GM12878 (cell line): Measurements from ENCODE around the gene FOXD3. TPM values are rescaled to one million over a fixed set of nuclear protein-coding genes. Genes with fewer than 3 reads are reported as not detected.

Experiments
- ATAC-seq: fragments of 200-7000 bp; cut with Tn5 transposase; 3 replicates; pipeline ENCODE4 v1.9.1; 2020; ENCODE audit warnings: mild to moderate bottlenecking, moderate library complexity
- BruUV-seq: library from RNA; stranded (reverse); fragments of 400-500 nt; replicated peaks from 2 replicates; lab custom pipeline; 2021; lab: Mats Ljungman, UMichigan
- CTCF ChIA-PET: fragments of 300-600 bp; sonication (Branson Sonifier 250); formaldehyde crosslinking; extraction: SDS; loops from one replicate; lab custom pipeline; 2021; ENCODE audit warnings: inconsistent platforms; lab: Yijun Ruan, JAX
- POLR2A ChIA-PET: fragments of 350-600 bp; formaldehyde crosslinking; extraction: SDS; loops from one replicate; lab custom pipeline; 2021; ENCODE audit warnings: inconsistent platforms; lab: Charles Lee
- RAD21 ChIA-PET: fragments of 300-600 bp; sonication (Branson Sonifier 250); formaldehyde crosslinking; loops from one replicate; lab custom pipeline; 2023; ENCODE audit warnings: antibody characterized with exemption; ENCODE audit not compliant: unreplicated experiment; lab: Charles Lee
- SMC1A ChIA-PET: fragments of 300-600 bp; sonication (Branson Sonifier 250); formaldehyde crosslinking; loops from one replicate; lab custom pipeline; 2023; ENCODE audit not compliant: unreplicated experiment, uncharacterized antibody; lab: Charles Lee
- DNase-seq: peaks from one replicate; pipeline ENCODE4 v3.0.0-alpha.2; 2011; ENCODE audit warnings: low read depth, low spot score
- FAIRE-seq: peaks from 3 replicates; lab custom pipeline; 2011; peaks lifted over from hg19 to GRCh38; lab: Jason Lieb, UNC
- H2AFZ ChIP-seq: 2 replicates; pipeline ENCODE4 v1.6.0; 2011; ENCODE audit warnings: low read depth, low read length, control low read depth; ENCODE audit not compliant: control insufficient read depth
- H3K27ac ChIP-seq: 2 replicates; pipeline ENCODE4 v1.5.1; 2011; ENCODE audit warnings: control low read depth; ENCODE audit not compliant: control insufficient read depth, insufficient read depth
- H3K27me3 ChIP-seq, 2 experiments: replicated peaks in 1 of 2; 2 replicates each; pipeline versions ENCODE4 v1.6.0 to v1.6.1; 2011; ENCODE audit warnings: low read length in 1 of 2; ENCODE audit not compliant: control insufficient read depth in 2 of 2, insufficient read depth in 2 of 2
- H3K36me3 ChIP-seq, 2 experiments: 2 replicates each; pipeline ENCODE4 v1.5.1; 2011; ENCODE audit warnings: low read length in 1 of 2; ENCODE audit not compliant: control insufficient read depth in 2 of 2, insufficient read depth in 2 of 2
- H3K4me1 ChIP-seq: 2 replicates; pipeline ENCODE4 v1.6.1; 2011; ENCODE audit warnings: mild to moderate bottlenecking, low read length, moderate library complexity, mixed read lengths; ENCODE audit not compliant: control insufficient read depth, insufficient read depth
- H3K4me2 ChIP-seq: 2 replicates; pipeline ENCODE4 v1.6.0; 2011; ENCODE audit warnings: control low read depth; ENCODE audit not compliant: control insufficient read depth, insufficient read depth
- H3K4me3 ChIP-seq: fragments of 200-600 bp; sonication (generic); 2 replicates; pipeline ENCODE4 v1.5.1; 2016
- H3K79me2 ChIP-seq: 2 replicates; pipeline ENCODE4 v1.6.0; 2011; ENCODE audit warnings: low read length; ENCODE audit not compliant: control insufficient read depth, insufficient read depth
- H3K9ac ChIP-seq: 2 replicates; pipeline ENCODE4 v1.8.0; 2011; ENCODE audit warnings: low read length, control low read depth, mixed read lengths; ENCODE audit not compliant: control insufficient read depth, insufficient read depth
- H3K9me3 ChIP-seq: replicated peaks from 3 replicates; pipeline ENCODE4 v1.5.1; 2011; ENCODE audit warnings: mild to moderate bottlenecking, low read length; ENCODE audit not compliant: control insufficient read depth, insufficient read depth
- H4K20me1 ChIP-seq: 2 replicates; pipeline ENCODE4 v1.6.0; 2011; ENCODE audit not compliant: control insufficient read depth, insufficient read depth
- CEBPB ChIP-seq, 2 experiments: fragments of 150-350 bp in 1 of 2; IDR thresholded peaks; 2 replicates each; pipeline ENCODE4 v1.6.1; 2012 to 2014; ENCODE audit warnings: low read depth in 2 of 2, low read length in 2 of 2, borderline replicate concordance in 1 of 2, inconsistent platforms in 1 of 2
- CTCF ChIP-seq, 3 experiments: IDR thresholded peaks in 2 of 3; conservative IDR thresholded peaks in 1 of 3; 2 replicates each; pipeline ENCODE4 v1.5.1; 2011; ENCODE audit warnings: low read depth in 3 of 3, low read length in 3 of 3, mild to moderate bottlenecking in 3 of 3, control low read depth in 2 of 3, moderate library complexity in 2 of 3, inconsistent platforms in 1 of 3, mixed read lengths in 1 of 3; ENCODE audit not compliant: control insufficient read depth in 2 of 3, insufficient read depth in 1 of 3; ENCODE audit errors: extremely low read depth in 1 of 3
- RB1 ChIP-seq: fragments of 450-650 bp; formaldehyde crosslinking; IDR thresholded peaks from 2 replicates; pipeline ENCODE4 v1.6.1; 2017; ENCODE audit warnings: mild to moderate bottlenecking, borderline replicate concordance
- RFX5 ChIP-seq: IDR thresholded peaks from 2 replicates; pipeline ENCODE4 v1.6.1; 2011; ENCODE audit warnings: low read depth, low read length, improper control_type of control experiment
- TARDBP ChIP-seq: IDR thresholded peaks from 2 replicates; pipeline ENCODE4 v1.6.1; 2016; ENCODE audit warnings: borderline replicate concordance
- USF2 ChIP-seq: IDR thresholded peaks from 2 replicates; pipeline ENCODE4 v1.6.1; 2011; ENCODE audit warnings: low read depth, low read length, improper control_type of control experiment, borderline replicate concordance
- WGBS: methylation state at CpG from one replicate; pipeline ENCODE4 v1.1.6; 2016; ENCODE audit warnings: low lambda C conversion rate; ENCODE audit not compliant: insufficient replicate concordance, insufficient coverage; ENCODE audit errors: missing lambda C conversion rate; 5-methylcytosine and 5-hydroxymethylcytosine counted together
- in situ Hi-C: fragments of 300-500 bp; cut with MboI; formaldehyde crosslinking; loops from 9 replicates; pipeline ENCODE4 v1.14.3; 2018; ENCODE audit warnings: mixed read lengths
- intact Hi-C: fragments of 100-400 bp; cut with micrococcal nuclease; formaldehyde crosslinking; loops from one replicate; pipeline ENCODE4 v1.14.2; 2022; ENCODE audit not compliant: unreplicated experiment
- polyA plus RNA-seq, 11 experiments: library from polyadenylated mRNA; depleted of rRNA in 4 of 11; unstranded in 6 of 11; stranded (reverse) in 5 of 11; fragments of >200 nt; fragmentation: Nextera tagmentation in 4 of 11; fragmentation: Illumina TruSeq in 1 of 11; extraction: Ambion mirVana in 4 of 11; extraction: Trizol in 1 of 11; gene quantifications; 1 replicate in 1 of 11; 2 replicates in 10 of 11; pipeline versions ENCODE4 v1.2.1 to v1.2.3, GENCODE V29; 2011 to 2016; ENCODE audit warnings: inconsistent platforms in 2 of 11, missing spikeins in 2 of 11, low read depth in 1 of 11
- total RNA-seq, 4 experiments: library from RNA; depleted of rRNA in 3 of 4; stranded (reverse); fragments of >200 nt in 3 of 4; fragmentation: Illumina TruSeq in 1 of 4; extraction: Trizol in 1 of 4; gene quantifications; 2 replicates each; pipeline versions ENCODE4 v1.2.1 to v1.2.3, GENCODE V29; 2013 to 2021
- TF ChIP-seq, protein P1 (sequence below): IDR thresholded peaks from 2 replicates; pipeline ENCODE4 v1.6.1; 2012; ENCODE audit warnings: low read length, inconsistent platforms
- TF ChIP-seq, protein P2 (sequence below): fragments of 450-650 bp; IDR thresholded peaks from 2 replicates; pipeline ENCODE4 v1.6.1; 2017; ENCODE audit warnings: borderline replicate concordance

Gene FOXD3
- total and polyA plus RNA-seq, 10 of the 15 experiments (the other 5 are each of a cell fraction or from before 2014, with no cell fraction given) = not detected

DNA sequence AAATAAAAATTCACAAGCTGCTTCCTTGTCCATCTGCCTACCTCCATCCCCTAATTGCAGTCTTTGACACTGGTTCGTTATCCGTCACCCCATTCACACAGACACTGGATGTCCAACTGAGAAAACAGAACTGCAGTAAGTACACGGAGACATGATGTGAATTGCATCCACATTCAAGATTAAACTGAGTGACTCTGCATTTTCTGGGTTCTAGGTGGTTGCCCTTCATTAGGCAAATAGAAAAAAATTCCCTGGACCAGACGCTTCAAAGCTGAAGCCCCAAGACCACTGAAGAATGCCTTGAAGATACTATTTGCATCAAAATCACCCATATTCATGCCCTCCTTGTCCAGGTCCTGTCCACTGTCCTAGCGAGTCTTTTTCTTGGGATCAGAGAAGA, 37.2 kb downstream of the FOXD3 start (continued):
- TF ChIP-seq CTCF (IDR thresholded peaks at IDR 0.05 in 2 of 3, conservative IDR thresholded peaks at IDR 0.05 in 1 of 3; ENCODE audit: control insufficient read depth in 2 of 3, extremely low read depth in 1 of 3, insufficient read depth in 1 of 3, low read depth in 3 of 3, low read length in 3 of 3) = no peak
- TF ChIP-seq CEBPB (IDR thresholded peaks at IDR 0.05; ENCODE audit: borderline replicate concordance in 1 of 2, low read depth in 2 of 2, low read length in 2 of 2) = no peak
- TF ChIP-seq, protein P1, sequence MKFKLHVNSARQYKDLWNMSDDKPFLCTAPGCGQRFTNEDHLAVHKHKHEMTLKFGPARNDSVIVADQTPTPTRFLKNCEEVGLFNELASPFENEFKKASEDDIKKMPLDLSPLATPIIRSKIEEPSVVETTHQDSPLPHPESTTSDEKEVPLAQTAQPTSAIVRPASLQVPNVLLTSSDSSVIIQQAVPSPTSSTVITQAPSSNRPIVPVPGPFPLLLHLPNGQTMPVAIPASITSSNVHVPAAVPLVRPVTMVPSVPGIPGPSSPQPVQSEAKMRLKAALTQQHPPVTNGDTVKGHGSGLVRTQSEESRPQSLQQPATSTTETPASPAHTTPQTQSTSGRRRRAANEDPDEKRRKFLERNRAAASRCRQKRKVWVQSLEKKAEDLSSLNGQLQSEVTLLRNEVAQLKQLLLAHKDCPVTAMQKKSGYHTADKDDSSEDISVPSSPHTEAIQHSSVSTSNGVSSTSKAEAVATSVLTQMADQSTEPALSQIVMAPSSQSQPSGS = no peak
- TF ChIP-seq RFX5 = no peak

- no peaks in the 10 kb centered on the region for H3K36me3 ChIP-seq
- SMC1A ChIA-PET = no interaction called here
- H3K4me2 ChIP-seq = no peak overlapping the region
- intact Hi-C loops = no loop called here
- ATAC-seq = no peak
- no peak for DNase-seq
- no peaks in the 10 kb centered on the region for H3K27me3 ChIP-seq
- H3K4me3 ChIP-seq = no peak overlapping the region
- no peaks in the 10 kb centered on the region for H4K20me1 ChIP-seq
- no peak overlapping the region for H3K9ac ChIP-seq
- no peak for TF ChIP-seq TARDBP
- TF ChIP-seq, protein P2, sequence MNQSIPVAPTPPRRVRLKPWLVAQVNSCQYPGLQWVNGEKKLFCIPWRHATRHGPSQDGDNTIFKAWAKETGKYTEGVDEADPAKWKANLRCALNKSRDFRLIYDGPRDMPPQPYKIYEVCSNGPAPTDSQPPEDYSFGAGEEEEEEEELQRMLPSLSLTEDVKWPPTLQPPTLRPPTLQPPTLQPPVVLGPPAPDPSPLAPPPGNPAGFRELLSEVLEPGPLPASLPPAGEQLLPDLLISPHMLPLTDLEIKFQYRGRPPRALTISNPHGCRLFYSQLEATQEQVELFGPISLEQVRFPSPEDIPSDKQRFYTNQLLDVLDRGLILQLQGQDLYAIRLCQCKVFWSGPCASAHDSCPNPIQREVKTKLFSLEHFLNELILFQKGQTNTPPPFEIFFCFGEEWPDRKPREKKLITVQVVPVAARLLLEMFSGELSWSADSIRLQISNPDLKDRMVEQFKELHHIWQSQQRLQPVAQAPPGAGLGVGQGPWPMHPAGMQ = no peak
- TF ChIP-seq USF2 = no peak
- TF ChIP-seq RB1 = no peak
- TF ChIP-seq, all 136 proteins: peak for 0
- no peaks in the 10 kb centered on the region for H3K79me2 ChIP-seq
- H3K4me1 ChIP-seq = peaks cover 4% of the 10 kb centered on the region; the same call in 1 of the 2 replicates
- H2AFZ ChIP-seq = no peak overlapping the region
- ChIA-PET RAD21 (no interaction called here), POLR2A (no interaction called here), CTCF (no interaction called here)
- H3K27ac ChIP-seq = no peak overlapping the region
- no TSS peak for BruUV-seq
- WGBS = 36% methylated on average over 1 of the region's 1 CpG
- H3K9me3 ChIP-seq = no peaks in the 10 kb centered on the region
- FAIRE-seq = no peak
- in situ Hi-C loops = no loop called here
Observed at GRCh38 chr1:63362073-63362472, 39.7 kb downstream of the FOXD3 start.
